ENCODE data around the gene GALP. TPM values are rescaled to one million over a fixed set of nuclear protein-coding genes. Genes with fewer than 3 reads are reported as not detected.
A peak's percentile ranks its signal among the peaks of the same experiment; 100 is the strongest.
"Not testable (repeated sequence)": the region's sequence is repeated elsewhere in the genome, so short reads cannot be mapped to it uniquely, and the experiment has no call there.

Gene GALP
- total RNA-seq, 1 donor from 2014 or later: not detected

GRCh38 chr19:56174550-56174949 is 1.3 kb upstream of the GALP start:
- no peak for ATAC-seq
- intact Hi-C loops (cut with micrococcal nuclease): loop anchor here (5.0 kb wide), 1 partner anchor 97 kb away; no protein-coding TSS in a partner anchor
- DNase-seq: no peak

GRCh38 chr19:56176310-56176709 is 502 bp downstream of the GALP start:
- intact Hi-C loops (cut with micrococcal nuclease); DNase-seq; ATAC-seq: not testable (repeated sequence)

- DNase-seq (no peak), ATAC-seq (no peak)
- intact Hi-C loops (cut with micrococcal nuclease): no loop called here
Measured at GRCh38 chr19:56176881-56177280, 1.1 kb downstream of the GALP start.

- intact Hi-C loops (cut with micrococcal nuclease): no loop called here
- no peak for DNase-seq
- ATAC-seq: no peak
Measured at GRCh38 chr19:56177564-56178243, 1.9 kb downstream of the GALP start.

- intact Hi-C loops (cut with micrococcal nuclease): no loop called here
- ATAC-seq: no peak
- DNase-seq: no peak
Measured at GRCh38 chr19:56189785-56190184, 14.0 kb downstream of the GALP start.

- intact Hi-C loops (cut with micrococcal nuclease): no loop called here
- ATAC-seq (no peak), DNase-seq (no peak)
Measured at GRCh38 chr19:56191115-56191514, 15.3 kb downstream of the GALP start.

DNA sequence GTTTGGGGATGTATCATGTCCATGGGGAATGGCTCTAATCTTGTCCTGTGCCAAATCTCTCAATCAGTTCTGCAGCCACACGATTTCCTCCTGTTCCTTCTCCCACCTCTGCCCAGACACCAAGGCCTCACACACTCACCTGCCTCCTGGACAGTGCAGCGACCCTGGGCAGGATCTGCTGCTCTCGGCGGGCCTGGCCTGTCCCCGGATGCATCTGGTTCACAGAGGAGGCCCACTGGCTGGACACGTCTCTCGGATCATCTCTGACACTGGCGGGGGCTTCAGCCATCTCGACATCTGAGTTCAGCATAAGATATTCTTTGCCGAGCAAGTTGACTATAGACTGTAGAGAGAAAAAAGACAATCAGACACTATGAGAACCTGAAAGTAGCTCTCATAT is 15.9 kb downstream of the GALP start:
- DNase-seq: no peak
- intact Hi-C loops (cut with micrococcal nuclease): no loop called here
- no peak for ATAC-seq

- intact Hi-C loops (cut with micrococcal nuclease): no loop called here
- DNase-seq: no peak
- ATAC-seq: no peak
Measured at GRCh38 chr19:56193981-56194640, 18.3 kb downstream of the GALP start.

- ATAC-seq; DNase-seq; intact Hi-C loops (cut with micrococcal nuclease): not testable (repeated sequence)
Measured at GRCh38 chr19:56197646-56198045, 21.8 kb downstream of the GALP start, which contains the start of gene ZSCAN5B. Gene ZSCAN5B, minus strand, starts transcription at chr19:56197783. Its CDS starts 4,731 bp downstream, at chr19:56193052.

DNA sequence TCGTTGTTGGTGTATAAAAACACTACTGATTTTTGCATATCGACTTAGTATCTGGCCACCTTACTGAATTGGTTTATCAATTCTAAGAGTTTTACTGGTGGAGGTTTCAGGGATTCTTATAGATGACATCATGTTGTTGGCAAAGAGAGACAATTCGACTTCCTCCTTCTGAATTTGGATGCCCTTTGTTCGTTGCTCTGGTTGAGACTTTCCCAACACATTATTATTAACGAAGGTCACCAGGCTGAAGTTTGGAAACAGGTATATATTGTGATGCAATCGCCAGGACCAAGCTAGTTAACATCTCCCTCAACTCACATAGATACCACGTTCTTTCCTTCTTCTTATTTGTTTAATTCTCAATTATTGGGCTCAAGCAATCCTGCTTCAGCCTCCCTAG is 23.9 kb downstream of the GALP start:
- no peak for DNase-seq
- intact Hi-C loops (cut with micrococcal nuclease): no loop called here
- no peak for ATAC-seq

- no peak for DNase-seq
- ATAC-seq: no peak
- intact Hi-C loops (cut with micrococcal nuclease): no loop called here
Measured at GRCh38 chr19:56201973-56202372, 26.2 kb downstream of the GALP start, which contains the start of gene ZSCAN5C. Gene ZSCAN5C, plus strand, starts transcription at chr19:56202273. Its CDS starts 3,641 bp downstream, at chr19:56205914.

GRCh38 chr19:56207581-56207980 is 31.8 kb downstream of the GALP start:
- intact Hi-C loops (cut with micrococcal nuclease); ATAC-seq; DNase-seq: not testable (repeated sequence)

DNA sequence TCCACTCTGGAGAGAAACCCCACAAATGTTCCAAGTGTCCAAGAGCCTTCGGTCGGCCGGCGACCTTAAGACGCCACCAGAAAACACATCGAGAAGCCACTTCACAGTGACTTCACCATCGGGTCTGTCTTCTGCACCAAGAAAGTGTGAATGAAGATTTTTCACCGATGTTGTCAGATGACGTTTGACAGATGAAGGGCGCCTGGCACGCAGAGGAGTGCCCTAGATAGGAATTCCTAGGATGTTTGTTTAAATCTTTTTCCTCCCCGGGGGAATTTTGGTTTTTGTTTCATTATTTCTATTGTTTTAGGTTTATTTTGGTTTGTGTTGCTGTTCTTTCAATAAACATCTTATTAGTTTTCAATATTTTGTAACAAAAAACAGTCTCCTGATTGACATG is 33.3 kb downstream of the GALP start:
- intact Hi-C loops (cut with micrococcal nuclease): no loop called here
- DNase-seq: no peak

DNA sequence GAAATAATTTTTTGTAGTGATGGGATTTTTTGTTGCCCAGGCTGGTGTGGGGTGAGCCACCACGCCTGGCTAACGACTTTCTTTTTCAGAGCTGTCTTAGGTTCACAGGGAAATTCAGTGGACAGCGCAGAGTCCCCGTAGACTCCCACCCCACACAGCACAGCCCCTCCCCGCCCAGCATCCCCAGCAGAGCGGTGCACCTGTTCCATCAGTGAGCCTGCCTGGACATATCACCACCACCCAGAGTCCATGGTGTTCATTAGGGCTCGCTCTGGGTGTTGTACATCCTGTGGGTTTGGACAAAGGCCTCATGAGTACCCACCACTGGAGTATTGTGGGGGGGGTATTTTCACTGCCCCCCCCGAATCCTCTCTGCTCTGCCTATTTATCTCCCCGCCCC is 34.2 kb downstream of the GALP start:
- DNase-seq; intact Hi-C loops (cut with micrococcal nuclease); ATAC-seq: not testable (repeated sequence)

More for the DNA sequence above, 33.3 kb downstream of the GALP start:
- no peak for ATAC-seq

DNA sequence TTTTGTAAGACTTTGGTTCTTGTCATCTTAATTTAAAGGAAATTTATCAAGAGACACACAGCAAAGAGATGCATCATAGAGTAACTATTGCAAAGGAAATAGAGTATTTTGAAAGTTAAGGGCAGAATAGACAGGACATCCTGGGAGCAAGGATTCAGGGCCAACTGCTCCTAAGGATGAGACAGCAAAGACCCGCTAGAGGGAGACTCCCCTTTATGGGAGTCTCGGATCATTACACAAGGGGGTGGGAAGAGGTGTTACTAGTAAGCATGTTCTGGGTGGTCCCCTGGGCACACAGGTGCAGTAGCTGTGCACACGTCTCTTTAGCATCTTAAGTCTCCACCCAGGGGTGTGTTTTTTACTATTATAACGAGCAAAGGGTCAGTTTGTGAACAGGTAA is 35.9 kb downstream of the GALP start:
- ATAC-seq (no peak), DNase-seq (no peak)
- intact Hi-C loops (cut with micrococcal nuclease): no loop called here

- peak; percentile 38 for ATAC-seq
- peak; percentile 45 for DNase-seq
- intact Hi-C loops (cut with micrococcal nuclease): no loop called here
Measured at GRCh38 chr19:56217039-56217949, 41.5 kb downstream of the GALP start.

DNA sequence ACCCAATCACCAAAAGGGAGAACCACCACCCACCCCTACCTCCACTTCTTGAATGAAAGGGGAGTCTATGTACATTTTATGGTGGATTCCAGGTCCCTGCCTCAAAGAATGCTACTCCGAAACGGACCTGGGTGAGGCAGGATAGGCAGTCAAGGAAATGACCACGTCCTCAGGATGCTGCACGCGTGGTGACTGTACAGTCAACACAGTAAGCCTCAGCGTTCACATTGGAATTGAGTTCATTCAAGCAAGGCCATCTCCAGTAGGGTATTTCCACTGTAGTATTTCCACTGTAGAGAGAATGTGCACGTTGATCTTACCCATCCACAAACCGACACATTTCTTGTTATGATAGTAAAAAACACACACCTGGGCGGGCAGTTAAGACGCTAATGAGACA is 43.2 kb downstream of the GALP start:
- intact Hi-C loops (cut with micrococcal nuclease): no loop called here
- ATAC-seq (no peak), DNase-seq (no peak)

DNA sequence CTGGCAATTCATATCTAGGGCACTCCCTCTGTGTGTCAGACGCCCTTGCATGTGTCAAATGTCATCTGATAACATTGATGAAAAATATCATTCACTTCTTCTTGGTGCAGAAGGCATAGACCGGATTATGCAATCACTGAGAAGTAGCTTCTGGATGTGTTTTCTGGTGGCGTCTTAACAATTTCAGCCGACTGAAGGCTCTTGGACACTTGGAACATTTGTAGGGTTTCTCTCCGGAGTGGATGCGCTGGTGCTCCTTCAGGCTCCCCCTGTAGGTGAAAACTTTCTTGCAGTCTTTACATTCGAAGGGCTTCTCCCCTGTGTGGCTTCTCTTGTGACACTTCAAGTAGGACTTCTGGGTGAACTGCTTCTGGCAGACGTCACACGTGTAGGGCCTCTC is 45.6 kb downstream of the GALP start:
- ATAC-seq; intact Hi-C loops (cut with micrococcal nuclease); DNase-seq: not testable (repeated sequence)

DNA sequence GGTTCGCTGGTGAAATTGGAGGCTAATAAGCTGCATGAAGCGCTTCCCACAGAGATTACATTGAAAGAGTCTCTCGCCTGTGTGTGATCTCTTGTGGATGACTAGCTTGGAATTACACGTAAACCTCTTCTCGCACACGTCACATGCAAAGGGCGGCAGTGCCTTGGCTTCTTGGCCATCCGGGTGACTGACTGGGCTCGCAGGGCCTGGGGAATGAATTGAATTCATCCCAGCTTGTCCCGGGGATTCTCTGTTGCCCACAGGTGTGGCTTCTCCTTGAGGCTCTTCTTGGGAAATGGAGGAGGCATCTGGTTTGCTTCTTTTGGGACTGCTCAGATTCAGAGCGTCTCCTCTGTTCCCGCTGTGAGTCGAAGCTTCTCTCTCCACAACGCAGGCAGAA is 46.0 kb downstream of the GALP start:
- intact Hi-C loops (cut with micrococcal nuclease): no loop called here
- DNase-seq: no peak
- ATAC-seq: no peak

- DNase-seq (no peak), ATAC-seq (no peak)
- intact Hi-C loops (cut with micrococcal nuclease): no loop called here
Measured at GRCh38 chr19:56222901-56223300, 47.1 kb downstream of the GALP start.
